K562 (cell line): ENCODE data around the gene PGLYRP4. TPM values are rescaled to one million over a fixed set of nuclear protein-coding genes. Genes with fewer than 3 reads are reported as not detected.

Experiments used
- ATAC-seq: fragments of 200-7000 bp; cut with Tn5 transposase; 3 replicates; pipeline ENCODE4 v1.9.1; 2020; ENCODE audit warnings: moderate library complexity
- BruUV-seq: library from RNA; stranded (reverse); fragments of 400-500 nt; replicated peaks from 2 replicates; lab custom pipeline; 2021; lab: Mats Ljungman, UMichigan
- CTCF ChIA-PET: fragments of 300-600 bp; formaldehyde crosslinking; extraction: SDS; loops from one replicate; lab custom pipeline; 2021; ENCODE audit warnings: low intra/inter-chr PET ratio; lab: Yijun Ruan, JAX
- POLR2A ChIA-PET: fragments of 300-600, 350-650 bp; sonication (Branson Sonifier 250); formaldehyde crosslinking; extraction: SDS; loops from one replicate; lab custom pipeline; 2021; ENCODE audit warnings: antibody characterized with exemption, inconsistent platforms; lab: Yijun Ruan, JAX
- DNase-seq, 4 experiments: peaks; one replicate each; pipeline versions ENCODE4 v3.0.0 to v3.0.0-alpha.2; 2011 to 2018; ENCODE audit warnings: low spot score in 3 of 4, mixed read lengths in 3 of 4; ENCODE audit errors: extremely low read depth in 1 of 4
- FAIRE-seq: peaks from 2 replicates; lab custom pipeline; 2011; peaks lifted over from hg19 to GRCh38; lab: Jason Lieb, UNC
- H2AFZ ChIP-seq: 2 replicates; pipeline ENCODE4 v1.6.0; 2011; ENCODE audit warnings: low read depth, low read length, control low read depth, inconsistent platforms
- H3K27ac ChIP-seq: fragments of 200-600 bp; 3 replicates; pipeline ENCODE4 v1.8.0; 2011; ENCODE audit warnings: low read depth, mild to moderate bottlenecking, control low read depth, inconsistent platforms, low read length, moderate library complexity, mixed read lengths; ENCODE audit errors: extremely low read depth
- H3K27me3 ChIP-seq, 2 experiments: fragments of 300-600 bp in 1 of 2; 2 replicates in 1 of 2; 3 replicates in 1 of 2; pipeline versions ENCODE4 v1.6.0 to v1.8.0; 2011; ENCODE audit warnings: inconsistent platforms in 2 of 2, low read length in 2 of 2, mild to moderate bottlenecking in 1 of 2, mixed read lengths in 1 of 2, moderate library complexity in 1 of 2; ENCODE audit not compliant: control insufficient read depth in 2 of 2, insufficient read depth in 2 of 2
- H3K36me3 ChIP-seq: fragments of 300-600 bp; 3 replicates; pipeline ENCODE4 v1.8.0; 2011; ENCODE audit warnings: mild to moderate bottlenecking, low read length, inconsistent platforms; ENCODE audit not compliant: control insufficient read depth, insufficient read depth
- H3K4me1 ChIP-seq, 2 experiments: fragments of 200-600 bp in 1 of 2; replicated peaks in 1 of 2; 2 replicates in 1 of 2; 3 replicates in 1 of 2; pipeline versions ENCODE4 v1.5.1 to v1.8.0; 2011; ENCODE audit warnings: inconsistent platforms in 2 of 2, low read length in 2 of 2, mild to moderate bottlenecking in 1 of 2, mixed read lengths in 1 of 2, moderate library complexity in 1 of 2; ENCODE audit not compliant: control insufficient read depth in 2 of 2, insufficient read depth in 2 of 2
- H3K4me2 ChIP-seq: 2 replicates; pipeline ENCODE4 v1.6.1; 2011; ENCODE audit warnings: low read length, control low read depth, inconsistent platforms, mixed read lengths; ENCODE audit not compliant: insufficient read depth
- H3K4me3 ChIP-seq: fragments of 200-600 bp; sonication (generic), shearing (Covaris generic); 2 replicates; pipeline ENCODE4 v1.5.1; 2016; ENCODE audit warnings: control low read depth, inconsistent platforms
- H3K79me2 ChIP-seq: fragments of 200-600 bp; 3 replicates; pipeline ENCODE4 v1.8.0; 2011; ENCODE audit warnings: low read length, inconsistent platforms; ENCODE audit not compliant: control insufficient read depth, insufficient read depth
- H3K9ac ChIP-seq, 2 experiments: 2 replicates each; pipeline versions ENCODE4 v1.6.0 to v1.6.1; 2011; ENCODE audit warnings: low read depth in 2 of 2, low read length in 2 of 2, control low read depth in 1 of 2, inconsistent platforms in 1 of 2, mild to moderate bottlenecking in 1 of 2, mixed read lengths in 1 of 2; ENCODE audit not compliant: insufficient read depth in 1 of 2
- H3K9me1 ChIP-seq: one replicate; pipeline ENCODE4 v1.6.0; 2011; ENCODE audit warnings: inconsistent platforms, mild to moderate bottlenecking, low read length, moderate library complexity; ENCODE audit not compliant: control insufficient read depth, insufficient read depth
- H3K9me3 ChIP-seq: replicated peaks from 2 replicates; pipeline ENCODE4 v1.5.1; 2011; ENCODE audit warnings: low read depth, low read length, inconsistent platforms; ENCODE audit not compliant: control insufficient read depth, insufficient read depth
- H4K20me1 ChIP-seq: replicated peaks from 2 replicates; pipeline ENCODE4 v1.6.1; 2011; ENCODE audit warnings: low read length, inconsistent platforms, mixed read lengths; ENCODE audit not compliant: control insufficient read depth, insufficient read depth
- CEBPG ChIP-seq, 3 experiments: fragments of 200-800 bp in 1 of 3; sonication (Bioruptor generic) in 1 of 3; sonication (generic) in 1 of 3; formaldehyde crosslinking in 1 of 3; IDR thresholded peaks in 2 of 3; conservative IDR thresholded peaks in 1 of 3; 2 replicates each; pipeline versions ENCODE4 v1.6.1 to v1.8.0; 2016 to 2022; ENCODE audit warnings: missing compliant biosample characterization in 2 of 3, missing genetic modification characterization in 2 of 3, mild to moderate bottlenecking in 1 of 3, missing genetic modification reagents in 1 of 3
- KLF10 ChIP-seq: fragments of 250-450 bp; sonication (Bioruptor Pico); IDR thresholded peaks from 2 replicates; pipeline ENCODE4 v1.6.1; 2021; ENCODE audit warnings: matching md5 sums
- MTF1 ChIP-seq: fragments of 250-450 bp; sonication (Bioruptor Pico); IDR thresholded peaks from 2 replicates; pipeline ENCODE4 v1.9.0; 2021; ENCODE audit warnings: moderate library complexity, mild to moderate bottlenecking, inconsistent platforms, borderline replicate concordance
- NFIX ChIP-seq: fragments of 250-450 bp; sonication (Bioruptor Pico); IDR thresholded peaks from 2 replicates; pipeline ENCODE4 v1.4.0; 2020; ENCODE audit warnings: low read depth, mild to moderate bottlenecking, moderate library complexity
- PHF21A ChIP-seq: fragments of 450-650 bp; IDR thresholded peaks from 2 replicates; pipeline ENCODE4 v1.6.1; 2017; ENCODE audit warnings: low read depth, borderline replicate concordance
- RFX1 ChIP-seq: fragments of 450-650 bp; IDR thresholded peaks from 2 replicates; pipeline ENCODE4 v1.6.1; 2016; ENCODE audit warnings: mild to moderate bottlenecking, moderate library complexity
- SMC3 ChIP-seq: conservative IDR thresholded peaks from 2 replicates; pipeline ENCODE4 v1.6.1; 2011; ENCODE audit warnings: low read depth, low read length, improper control_type of control experiment; ENCODE audit not compliant: insufficient read depth
- TSC22D4 ChIP-seq: fragments of 450-650 bp; IDR thresholded peaks from 2 replicates; pipeline ENCODE4 v1.6.1; 2016; ENCODE audit warnings: missing genetic modification characterization, missing biosample characterization, control low read depth
- ZBTB7A ChIP-seq: IDR thresholded peaks from 2 replicates; pipeline ENCODE4 v1.6.1; 2011; ENCODE audit warnings: low read depth, mild to moderate bottlenecking, low read length, moderate library complexity, borderline replicate concordance; ENCODE audit not compliant: control insufficient read depth
- ZKSCAN3 ChIP-seq: fragments of 250-450 bp; sonication (Bioruptor Pico); IDR thresholded peaks from 2 replicates; pipeline ENCODE4 v1.4.0; 2020
- ZSCAN29 ChIP-seq: fragments of 450-650 bp; IDR thresholded peaks from 2 replicates; pipeline ENCODE4 v1.6.1; 2017
- WGBS: fragments of 100-300 bp; shearing (Covaris generic); methylation state at CpG from one replicate; pipeline ENCODE4 v1.1.6; 2016; ENCODE audit warnings: low coverage, mixed read lengths; ENCODE audit not compliant: insufficient coverage; ENCODE audit errors: missing lambda C conversion rate; 5-methylcytosine and 5-hydroxymethylcytosine counted together
- in situ Hi-C: fragments of 300-500 bp; cut with MboI; formaldehyde crosslinking; loops from 4 replicates; pipeline ENCODE4 v1.15.0; 2018; ENCODE audit warnings: inconsistent platforms, mixed read lengths
- intact Hi-C: fragments of 100-400 bp; cut with micrococcal nuclease; formaldehyde crosslinking; loops from 2 replicates; pipeline ENCODE4 v1.14.2; 2022
- polyA plus RNA-seq, 8 experiments: library from polyadenylated mRNA; depleted of rRNA in 4 of 8; stranded (reverse) in 5 of 8; unstranded in 3 of 8; fragments of >200 nt; fragmentation: Nextera tagmentation in 2 of 8; fragmentation: Illumina TruSeq in 1 of 8; extraction: Ambion mirVana in 2 of 8; extraction: Trizol in 1 of 8; gene quantifications; 2 replicates each; pipeline versions ENCODE4 v1.2.1 to v1.2.3, GENCODE V29; 2011 to 2014; ENCODE audit warnings: inconsistent platforms in 1 of 8, missing spikeins in 1 of 8
- total RNA-seq, 7 experiments: library from RNA; depleted of rRNA in 6 of 7; stranded (reverse); fragments of >200 nt in 6 of 7; fragmentation: Illumina TruSeq in 2 of 7; extraction: Trizol in 2 of 7; gene quantifications; 2 replicates each; pipeline versions ENCODE4 v1.2.1 to v1.2.3, GENCODE V29; 2011 to 2021; ENCODE audit warnings: low replicate concordance in 1 of 7
- TF ChIP-seq, protein P1 (sequence below): fragments of 450-650 bp; IDR thresholded peaks from 2 replicates; pipeline ENCODE4 v1.6.1; 2016; ENCODE audit warnings: low read depth, mild to moderate bottlenecking, moderate library complexity
- TF ChIP-seq, protein P2 (sequence below): fragments of 450-650 bp; IDR thresholded peaks from 2 replicates; pipeline ENCODE4 v1.6.1; 2016
- TF ChIP-seq, protein P3 (sequence below): fragments of 250-450 bp; sonication (Bioruptor Pico); IDR thresholded peaks from 2 replicates; pipeline ENCODE4 v1.8.0; 2021; ENCODE audit warnings: moderate library complexity, mild to moderate bottlenecking, inconsistent platforms
- TF ChIP-seq, protein P4 (sequence below), 3 experiments: IDR thresholded peaks in 2 of 3; conservative IDR thresholded peaks in 1 of 3; 2 replicates each; pipeline ENCODE4 v1.5.1; 2011 to 2012; ENCODE audit warnings: low read length in 3 of 3, mild to moderate bottlenecking in 3 of 3, control low read depth in 2 of 3, improper control_type of control experiment in 1 of 3, inconsistent platforms in 1 of 3, low read depth in 1 of 3, mixed read lengths in 1 of 3, moderate library complexity in 1 of 3; ENCODE audit not compliant: insufficient read depth in 2 of 3

Gene PGLYRP4
- total and polyA plus RNA-seq, 9 of the 15 experiments (the other 6 are each of a cell fraction or from before 2014, with no cell fraction given), result 0.06 to 0.13 (median 0.11) TPM; not detected in 6

DNA sequence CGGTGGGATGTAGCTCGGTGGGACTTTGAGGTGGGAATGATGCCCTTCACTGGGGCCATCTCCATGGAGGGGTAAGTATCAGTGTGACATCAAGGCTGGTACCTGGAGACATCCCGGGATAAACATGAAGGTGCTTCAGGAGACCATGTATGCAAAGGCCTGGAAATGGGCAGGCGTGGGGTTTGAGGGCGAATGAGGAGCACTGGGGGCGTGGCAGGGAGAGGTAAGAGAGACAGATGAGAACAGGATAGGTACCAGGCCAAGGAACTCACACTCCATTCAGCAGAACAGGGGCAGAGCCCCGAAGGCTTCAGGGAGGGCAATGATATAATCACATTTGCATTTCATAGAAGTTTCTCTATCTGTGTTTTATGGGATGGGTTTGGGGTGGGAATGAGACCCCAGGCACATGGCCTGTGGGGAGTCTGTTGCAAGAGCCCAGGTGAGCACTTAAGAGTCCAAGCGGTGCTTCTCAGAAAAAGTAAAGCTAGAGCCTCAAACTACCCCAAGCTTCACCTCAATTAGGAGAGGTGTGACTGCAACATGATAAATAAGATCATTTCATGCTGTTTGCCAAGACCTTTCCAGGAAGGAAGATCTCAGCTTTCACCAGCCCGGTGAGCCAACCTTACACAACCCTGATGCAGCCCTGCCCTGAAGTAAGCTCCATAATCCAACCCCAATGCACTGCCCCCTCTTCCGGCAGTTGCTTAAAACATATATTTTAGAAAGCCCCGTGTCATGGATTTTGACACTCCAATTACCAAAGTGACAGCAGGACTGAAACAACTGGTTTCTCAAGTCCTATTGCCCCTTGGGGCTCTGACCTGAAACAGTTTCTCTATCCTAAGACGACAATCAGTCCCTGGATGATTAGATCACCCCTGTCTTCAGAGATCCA is 16.4 kb upstream of the PGLYRP4 start:
- Histone ChIP-seq H3K4me1 (peaks cover 0 to 5% of the 10 kb centered on the region in 2 experiments; a peak in 1 of 5 replicates), H3K4me2 (no peak overlapping the region), H3K9ac (no peak overlapping the region), H2AFZ (no peak overlapping the region), H3K36me3 (no peaks in the 10 kb centered on the region), H4K20me1 (no peaks in the 10 kb centered on the region), H3K27me3 (peaks cover 3 to 40% of the 10 kb centered on the region in 2 experiments; a peak in 3 of 5 replicates), H3K9me3 (no peaks in the 10 kb centered on the region), H3K4me3 (no peak overlapping the region), H3K27ac (no peak overlapping the region), H3K79me2 (no peaks in the 10 kb centered on the region), H3K9me1 (no peaks in the 10 kb centered on the region)
- in situ Hi-C loops (no loop called here), intact Hi-C loops (no loop called here)
- no peak for DNase-seq
- BruUV-seq, result no TSS peak
- peak; percentile 51; the same call in 1 of the 3 replicates for ATAC-seq
- ChIA-PET CTCF (interaction anchor here (0.6 kb wide), 1 partner anchor 13 kb away, joined by 3 read pairs; no protein-coding TSS in a partner anchor), POLR2A (no interaction called here)
- 2% methylated on average over 12 of the region's 12 CpGs for WGBS
- FAIRE-seq, result peak; percentile 26
- no peak for TF ChIP-seq ZSCAN29
- TF ChIP-seq TSC22D4 (tag), result no peak
- TF ChIP-seq, protein P1, sequence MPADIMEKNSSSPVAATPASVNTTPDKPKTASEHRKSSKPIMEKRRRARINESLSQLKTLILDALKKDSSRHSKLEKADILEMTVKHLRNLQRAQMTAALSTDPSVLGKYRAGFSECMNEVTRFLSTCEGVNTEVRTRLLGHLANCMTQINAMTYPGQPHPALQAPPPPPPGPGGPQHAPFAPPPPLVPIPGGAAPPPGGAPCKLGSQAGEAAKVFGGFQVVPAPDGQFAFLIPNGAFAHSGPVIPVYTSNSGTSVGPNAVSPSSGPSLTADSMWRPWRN, result no peak
- TF ChIP-seq RFX1, result no peak
- TF ChIP-seq, protein P2, sequence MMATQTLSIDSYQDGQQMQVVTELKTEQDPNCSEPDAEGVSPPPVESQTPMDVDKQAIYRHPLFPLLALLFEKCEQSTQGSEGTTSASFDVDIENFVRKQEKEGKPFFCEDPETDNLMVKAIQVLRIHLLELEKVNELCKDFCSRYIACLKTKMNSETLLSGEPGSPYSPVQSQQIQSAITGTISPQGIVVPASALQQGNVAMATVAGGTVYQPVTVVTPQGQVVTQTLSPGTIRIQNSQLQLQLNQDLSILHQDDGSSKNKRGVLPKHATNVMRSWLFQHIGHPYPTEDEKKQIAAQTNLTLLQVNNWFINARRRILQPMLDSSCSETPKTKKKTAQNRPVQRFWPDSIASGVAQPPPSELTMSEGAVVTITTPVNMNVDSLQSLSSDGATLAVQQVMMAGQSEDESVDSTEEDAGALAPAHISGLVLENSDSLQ, result 0 out of 2 replicates have a peak, but pooled peaks have one; percentile 13
- TF ChIP-seq ZKSCAN3 (CRISPR knock-in tag), result no peak
- TF ChIP-seq NFIX (CRISPR knock-in tag), result no peak
- TF ChIP-seq MTF1, result no peak
- no peak for TF ChIP-seq SMC3
- no peak for TF ChIP-seq CEBPG (CRISPR knock-in tag; IDR thresholded peaks at IDR 0.05)
- 0 out of 4 replicates have a peak, but pooled peaks of 1 of the 2 experiments have one; percentile 12 for TF ChIP-seq CEBPG (tag; conservative IDR thresholded peaks at IDR 0.05 in 1 of 2, IDR thresholded peaks at IDR 0.05 in 1 of 2)
- TF ChIP-seq, protein P3, sequence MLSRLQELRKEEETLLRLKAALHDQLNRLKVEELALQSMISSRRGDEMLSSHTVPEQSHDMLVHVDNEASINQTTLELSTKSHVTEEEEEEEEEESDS (CRISPR knock-in tag), result no peak
- TF ChIP-seq PHF21A, result no peak
- TF ChIP-seq, protein P4, sequence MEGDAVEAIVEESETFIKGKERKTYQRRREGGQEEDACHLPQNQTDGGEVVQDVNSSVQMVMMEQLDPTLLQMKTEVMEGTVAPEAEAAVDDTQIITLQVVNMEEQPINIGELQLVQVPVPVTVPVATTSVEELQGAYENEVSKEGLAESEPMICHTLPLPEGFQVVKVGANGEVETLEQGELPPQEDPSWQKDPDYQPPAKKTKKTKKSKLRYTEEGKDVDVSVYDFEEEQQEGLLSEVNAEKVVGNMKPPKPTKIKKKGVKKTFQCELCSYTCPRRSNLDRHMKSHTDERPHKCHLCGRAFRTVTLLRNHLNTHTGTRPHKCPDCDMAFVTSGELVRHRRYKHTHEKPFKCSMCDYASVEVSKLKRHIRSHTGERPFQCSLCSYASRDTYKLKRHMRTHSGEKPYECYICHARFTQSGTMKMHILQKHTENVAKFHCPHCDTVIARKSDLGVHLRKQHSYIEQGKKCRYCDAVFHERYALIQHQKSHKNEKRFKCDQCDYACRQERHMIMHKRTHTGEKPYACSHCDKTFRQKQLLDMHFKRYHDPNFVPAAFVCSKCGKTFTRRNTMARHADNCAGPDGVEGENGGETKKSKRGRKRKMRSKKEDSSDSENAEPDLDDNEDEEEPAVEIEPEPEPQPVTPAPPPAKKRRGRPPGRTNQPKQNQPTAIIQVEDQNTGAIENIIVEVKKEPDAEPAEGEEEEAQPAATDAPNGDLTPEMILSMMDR (IDR thresholded peaks at IDR 0.05 in 2 of 3, conservative IDR thresholded peaks at IDR 0.05 in 1 of 3; ENCODE audit: insufficient read depth in 2 of 3, low read depth in 1 of 3, low read length in 3 of 3), result peak in 1 of 3 experiments; percentile 34; a peak in 2 of 6 replicates
- TF ChIP-seq ZBTB7A, result no peak
- no peak for TF ChIP-seq KLF10 (CRISPR knock-in tag)
